ENCODE data around the gene SFMBT2.

SFMBT2 gene

GRCh38 chr10:7130191-7130911, 280.5 kb downstream of the SFMBT2 start:
- Histone ChIP-seq H3K36me3 (no peaks in the 10 kb centered on the region), H3K9me3 (no peaks in the 10 kb centered on the region), H3K4me1 (ENCODE audit: control insufficient read depth in 1 of 2, insufficient read depth in 1 of 2, low read depth in 1 of 2, low read length in 1 of 2) (peaks cover 16 to 28% of the 10 kb centered on the region in 2 experiments), H3K27me3 (no peaks in the 10 kb centered on the region), H3K27ac (no peak overlapping the region), H3K4me3 (ENCODE audit: low read depth in 1 of 2, low read length in 1 of 2) (no peak overlapping the region)
- TF ChIP-seq, protein P1, sequence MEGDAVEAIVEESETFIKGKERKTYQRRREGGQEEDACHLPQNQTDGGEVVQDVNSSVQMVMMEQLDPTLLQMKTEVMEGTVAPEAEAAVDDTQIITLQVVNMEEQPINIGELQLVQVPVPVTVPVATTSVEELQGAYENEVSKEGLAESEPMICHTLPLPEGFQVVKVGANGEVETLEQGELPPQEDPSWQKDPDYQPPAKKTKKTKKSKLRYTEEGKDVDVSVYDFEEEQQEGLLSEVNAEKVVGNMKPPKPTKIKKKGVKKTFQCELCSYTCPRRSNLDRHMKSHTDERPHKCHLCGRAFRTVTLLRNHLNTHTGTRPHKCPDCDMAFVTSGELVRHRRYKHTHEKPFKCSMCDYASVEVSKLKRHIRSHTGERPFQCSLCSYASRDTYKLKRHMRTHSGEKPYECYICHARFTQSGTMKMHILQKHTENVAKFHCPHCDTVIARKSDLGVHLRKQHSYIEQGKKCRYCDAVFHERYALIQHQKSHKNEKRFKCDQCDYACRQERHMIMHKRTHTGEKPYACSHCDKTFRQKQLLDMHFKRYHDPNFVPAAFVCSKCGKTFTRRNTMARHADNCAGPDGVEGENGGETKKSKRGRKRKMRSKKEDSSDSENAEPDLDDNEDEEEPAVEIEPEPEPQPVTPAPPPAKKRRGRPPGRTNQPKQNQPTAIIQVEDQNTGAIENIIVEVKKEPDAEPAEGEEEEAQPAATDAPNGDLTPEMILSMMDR (IDR thresholded peaks at IDR 0.05) = no peak

DNA sequence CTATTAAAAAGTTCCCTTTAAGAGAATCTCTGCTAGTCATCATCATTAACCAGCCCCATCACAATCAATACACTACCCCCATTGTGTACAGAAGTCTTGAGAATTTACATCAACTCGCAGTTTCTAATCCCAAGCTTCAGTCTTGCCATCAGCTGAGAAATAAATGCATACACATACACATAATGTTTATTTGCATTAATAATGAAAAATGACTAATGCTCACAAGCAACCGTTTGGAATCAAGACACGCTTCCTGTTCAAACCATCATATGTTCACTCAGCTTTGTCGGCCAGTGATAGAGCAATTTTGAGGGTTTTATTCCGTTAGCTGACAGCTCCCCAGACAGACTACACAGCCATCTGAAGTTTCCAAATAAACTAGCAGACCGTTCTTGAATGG, 287.1 kb downstream of the SFMBT2 start:
- Histone ChIP-seq H3K4me3 (ENCODE audit: low read depth in 1 of 2, low read length in 1 of 2) (no peak overlapping the region), H3K27ac (no peak overlapping the region), H3K4me1 (ENCODE audit: control insufficient read depth in 1 of 2, insufficient read depth in 1 of 2, low read depth in 1 of 2, low read length in 1 of 2) (peaks cover 3 to 8% of the 10 kb centered on the region in 2 experiments), H3K9me3 (no peaks in the 10 kb centered on the region), H3K36me3 (no peaks in the 10 kb centered on the region), H3K27me3 (no peaks in the 10 kb centered on the region)
- TF ChIP-seq, protein P1 (IDR thresholded peaks at IDR 0.05) = no peak

- TF ChIP-seq, protein P1 (IDR thresholded peaks at IDR 0.05) = no peak
- peaks cover 3 to 8% of the 10 kb centered on the region in 2 experiments for H3K4me1 ChIP-seq (ENCODE audit: control insufficient read depth in 1 of 2, insufficient read depth in 1 of 2, low read depth in 1 of 2, low read length in 1 of 2)
- H3K9me3 ChIP-seq = no peaks in the 10 kb centered on the region
- H3K36me3 ChIP-seq = no peaks in the 10 kb centered on the region
- no peak overlapping the region for H3K27ac ChIP-seq
- H3K4me3 ChIP-seq (ENCODE audit: low read depth in 1 of 2, low read length in 1 of 2) = no peak overlapping the region
- H3K27me3 ChIP-seq = no peaks in the 10 kb centered on the region
Observed at GRCh38 chr10:7122561-7122960, 288.3 kb downstream of the SFMBT2 start.

DNA sequence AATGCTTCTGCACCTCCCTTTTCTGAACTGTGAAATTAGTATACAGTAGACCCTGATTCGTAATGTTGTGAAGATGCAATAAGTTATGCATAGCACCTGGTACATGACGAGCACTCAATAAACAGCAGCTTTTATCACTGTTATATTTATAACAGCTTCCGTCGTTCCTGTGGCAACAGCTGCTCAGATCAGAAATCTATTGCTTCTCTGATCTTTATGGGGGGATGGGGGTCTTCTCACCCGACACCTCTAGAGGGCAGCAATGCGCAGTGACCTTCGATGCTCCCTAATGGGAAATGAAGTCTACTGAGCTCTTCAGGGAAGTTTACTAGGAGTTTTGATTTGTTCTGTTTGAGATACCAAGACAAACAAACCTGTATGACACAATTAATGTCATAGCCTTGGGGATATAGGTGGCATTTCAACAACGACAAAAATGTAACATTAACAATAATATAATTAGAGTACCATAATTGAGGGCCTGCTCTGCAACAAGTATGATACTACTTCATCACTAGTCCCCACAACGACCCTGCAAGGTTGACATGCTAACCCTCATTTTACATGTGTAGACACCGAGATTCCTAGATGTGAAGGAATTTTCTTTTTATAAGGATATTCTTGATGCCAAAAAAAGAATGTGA, 289.6 kb downstream of the SFMBT2 start:
- peak overlapping the region; percentile 18 for H3K27ac ChIP-seq
- no peaks in the 10 kb centered on the region for H3K9me3 ChIP-seq
- no peaks in the 10 kb centered on the region for H3K27me3 ChIP-seq
- TF ChIP-seq, protein P1 (IDR thresholded peaks at IDR 0.05) = peak; percentile 83
- H3K36me3 ChIP-seq = no peaks in the 10 kb centered on the region
- no peak overlapping the region for H3K4me3 ChIP-seq (ENCODE audit: low read depth in 1 of 2, low read length in 1 of 2)
- H3K4me1 ChIP-seq (ENCODE audit: control insufficient read depth in 1 of 2, insufficient read depth in 1 of 2, low read depth in 1 of 2, low read length in 1 of 2) = peaks cover 3 to 8% of the 10 kb centered on the region in 2 experiments

- no peak overlapping the region for H3K27ac ChIP-seq
- H3K4me3 ChIP-seq (ENCODE audit: low read depth in 1 of 2, low read length in 1 of 2) = no peak overlapping the region
- no peaks in the 10 kb centered on the region for H3K36me3 ChIP-seq
- H3K9me3 ChIP-seq = no peaks in the 10 kb centered on the region
- TF ChIP-seq, protein P1 (IDR thresholded peaks at IDR 0.05) = no peak
- H3K27me3 ChIP-seq = no peaks in the 10 kb centered on the region
- peaks cover 3 to 8% of the 10 kb centered on the region in 2 experiments for H3K4me1 ChIP-seq (ENCODE audit: control insufficient read depth in 1 of 2, insufficient read depth in 1 of 2, low read depth in 1 of 2, low read length in 1 of 2)
Observed at GRCh38 chr10:7119325-7120015, 291.4 kb downstream of the SFMBT2 start.
